ENCODE measurements around the gene ABI1. TPM values are rescaled to one million over a fixed set of nuclear protein-coding genes. Genes with fewer than 3 reads are reported as not detected.

Gene ABI1
- total and polyA plus RNA-seq, 9 of the 15 experiments (the other 6 are each of a cell fraction or from before 2014, with no cell fraction given) = 22.1 to 52.3 (median 39.0) TPM

DNA sequence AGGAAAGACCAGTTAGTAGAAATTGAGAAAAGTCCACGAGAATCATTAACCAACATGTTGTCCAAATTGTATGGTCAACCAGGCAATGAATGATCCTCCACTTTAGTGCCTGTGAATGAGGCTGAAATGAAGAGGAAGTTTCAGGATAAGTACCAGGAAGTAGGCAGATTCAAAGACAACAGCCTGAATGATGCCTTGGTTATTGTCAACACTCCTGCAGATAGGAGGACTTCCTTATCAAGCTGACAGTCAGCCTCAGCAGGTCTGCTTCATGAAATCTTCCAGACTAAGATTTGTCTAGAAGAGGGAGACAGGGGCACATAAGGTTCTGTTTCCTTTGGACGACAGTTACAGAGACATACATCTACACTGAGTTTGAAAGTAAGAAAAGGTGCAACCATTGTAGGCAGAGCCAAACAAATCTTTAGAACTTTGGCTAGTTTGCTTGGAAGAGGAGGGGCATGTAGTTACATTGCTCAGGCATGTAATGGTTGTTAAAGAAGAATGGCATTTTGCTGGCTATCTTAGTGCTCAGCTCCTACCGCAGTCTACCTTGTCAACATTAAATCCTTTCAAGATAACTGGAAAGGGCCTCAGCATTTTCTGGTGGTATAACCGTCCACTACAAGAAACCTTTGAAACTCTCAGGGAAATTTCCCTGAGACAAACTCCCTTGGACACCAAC lies 81.4 kb downstream of the ABI1 start (continued):
- TF ChIP-seq TFAM (CRISPR knock-in tag; conservative IDR thresholded peaks at IDR 0.05) (no peak), FOXA3 (CRISPR knock-in tag; conservative IDR thresholded peaks at IDR 0.05 in 1 of 2, IDR thresholded peaks at IDR 0.05 in 1 of 2) (no peak), TSC22D4 (tag; IDR thresholded peaks at IDR 0.05) (no peak), BCOR (IDR thresholded peaks at IDR 0.05) (no peak), ZBTB9 (CRISPR knock-in tag; IDR thresholded peaks at IDR 0.05) (no peak), ELF1 (tag; IDR thresholded peaks at IDR 0.05) (peak; percentile 26; the same call in 1 of the 2 replicates), RNF2 (IDR thresholded peaks at IDR 0.05) (no peak), STAT5B (CRISPR knock-in tag; IDR thresholded peaks at IDR 0.05) (no peak), JUN (IDR thresholded peaks at IDR 0.05; ENCODE audit: borderline replicate concordance, low read depth, low read length) (no peak), JUN (CRISPR knock-in tag; IDR thresholded peaks at IDR 0.05; ENCODE audit: borderline replicate concordance) (no peak), PKNOX1 (IDR thresholded peaks at IDR 0.05) (peak; percentile 36; the same call in 1 of the 2 replicates), TBL1XR1 (IDR thresholded peaks at IDR 0.05; ENCODE audit: low read length in 2 of 2) (no peak), XRCC4 (IDR thresholded peaks at IDR 0.05; ENCODE audit: extremely low read depth, insufficient read depth, insufficient read length) (no peak)
- TF ChIP-seq, protein P1, sequence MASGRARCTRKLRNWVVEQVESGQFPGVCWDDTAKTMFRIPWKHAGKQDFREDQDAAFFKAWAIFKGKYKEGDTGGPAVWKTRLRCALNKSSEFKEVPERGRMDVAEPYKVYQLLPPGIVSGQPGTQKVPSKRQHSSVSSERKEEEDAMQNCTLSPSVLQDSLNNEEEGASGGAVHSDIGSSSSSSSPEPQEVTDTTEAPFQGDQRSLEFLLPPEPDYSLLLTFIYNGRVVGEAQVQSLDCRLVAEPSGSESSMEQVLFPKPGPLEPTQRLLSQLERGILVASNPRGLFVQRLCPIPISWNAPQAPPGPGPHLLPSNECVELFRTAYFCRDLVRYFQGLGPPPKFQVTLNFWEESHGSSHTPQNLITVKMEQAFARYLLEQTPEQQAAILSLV (tag; IDR thresholded peaks at IDR 0.05) = no peak
